GM18517 (cell line): ENCODE data around the gene RHBDL3.

Experiments used
- ATAC-seq: cut with Tn5 transposase; IDR thresholded peaks from one replicate; pipeline ENCODE4 v1.9.1; 2021; ENCODE audit warnings: mild to moderate bottlenecking, moderate library complexity; ENCODE audit not compliant: unreplicated experiment

RHBDL3 gene

GRCh38 chr17:32356378-32356743 lies 90.7 kb downstream of the RHBDL3 start:
- ATAC-seq, result no peak

DNA sequence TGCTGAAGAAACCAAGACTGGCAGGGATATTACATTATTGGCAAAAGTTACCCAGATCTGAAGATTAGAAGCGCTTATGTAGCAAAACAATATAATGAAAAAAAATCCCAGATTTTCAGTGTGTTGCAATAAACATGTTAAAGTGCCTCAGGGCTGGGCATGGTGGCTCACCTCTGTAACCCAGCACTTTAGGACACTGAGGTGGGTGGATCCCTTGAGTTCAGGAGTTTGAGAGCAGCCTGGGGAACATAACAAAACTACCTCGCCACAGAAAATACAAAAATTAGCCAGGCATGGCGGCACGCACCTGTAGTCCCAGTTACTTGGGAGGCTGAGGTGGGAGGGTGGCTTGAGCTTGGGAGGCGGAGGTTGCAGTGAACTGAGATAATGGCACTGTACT lies 91.1 kb downstream of the RHBDL3 start:
- ATAC-seq, result no peak

DNA sequence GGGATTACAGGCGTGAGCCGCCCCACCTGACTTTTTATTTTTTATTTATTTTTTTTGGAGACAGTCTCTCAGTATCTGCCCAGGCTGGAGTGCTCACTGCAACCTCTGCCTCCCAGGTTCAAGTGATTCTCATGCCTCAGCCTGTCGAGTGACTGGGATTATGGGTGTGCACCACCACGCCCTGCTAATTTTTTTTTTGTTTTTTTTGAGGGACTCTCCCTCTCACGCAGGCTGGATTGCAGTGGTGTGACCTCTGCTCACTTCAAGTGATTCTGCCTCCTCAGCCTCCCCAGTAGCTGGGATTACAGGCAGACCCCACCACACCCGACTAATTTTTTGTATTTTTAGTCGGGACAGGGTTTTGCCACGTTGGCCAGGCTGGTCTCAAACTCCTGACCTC lies 92.0 kb downstream of the RHBDL3 start:
- ATAC-seq, result no peak

DNA sequence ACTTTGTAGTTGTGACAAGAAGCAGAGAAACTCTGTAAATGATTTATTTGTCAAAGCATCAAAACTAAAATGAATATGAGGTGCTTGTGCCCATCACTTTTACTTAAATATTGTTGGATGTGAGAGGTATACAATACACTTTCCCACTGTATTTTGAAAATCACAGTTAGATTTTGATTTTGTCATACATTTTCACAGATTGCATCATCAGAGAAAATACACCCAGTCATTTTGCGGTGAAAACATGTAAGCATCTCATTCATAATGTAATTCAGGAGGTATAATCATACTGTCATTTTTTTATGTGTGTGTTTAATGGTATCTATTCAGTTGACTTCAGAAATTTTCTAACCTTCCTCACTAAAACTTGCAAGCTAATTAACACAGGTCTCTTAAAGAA lies 95.6 kb downstream of the RHBDL3 start:
- ATAC-seq, result no peak

DNA sequence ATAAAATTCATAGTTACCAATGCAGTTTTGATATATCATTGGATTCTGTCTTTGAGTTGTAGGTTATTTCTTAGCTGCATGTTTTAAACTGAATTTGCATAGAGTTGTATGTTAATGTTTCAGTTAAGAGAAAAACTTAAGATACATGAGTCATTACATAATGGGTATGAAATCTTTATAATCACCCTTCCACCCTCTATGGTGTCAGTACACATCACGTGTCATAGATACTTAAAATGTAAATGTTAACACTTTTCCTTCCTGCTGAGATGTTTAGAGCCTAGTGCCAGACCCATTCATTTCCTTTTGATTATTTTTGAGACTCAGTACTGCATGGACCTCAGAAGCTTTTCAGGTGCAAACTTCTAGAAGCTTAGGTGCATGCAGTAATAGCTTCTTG lies 104.8 kb downstream of the RHBDL3 start:
- no peak for ATAC-seq
